22Rv1 (cell line): ENCODE results near the gene GNG2.

Experiments used
- H3K27ac ChIP-seq: fragments of 450-650 bp; 2 replicates; pipeline ENCODE4 v1.5.1; 2017
- CTCF ChIP-seq: fragments of 450-650 bp; IDR thresholded peaks from 2 replicates; pipeline ENCODE4 v1.5.1; 2017; ENCODE audit warnings: mild to moderate bottlenecking
- ZFX ChIP-seq: fragments of 450-650 bp; IDR thresholded peaks from 2 replicates; pipeline ENCODE4 v1.6.1; 2017; ENCODE audit warnings: antibody characterized with exemption, borderline replicate concordance

Gene GNG2

GRCh38 chr14:51925980-51926379 is 65.6 kb downstream of the GNG2 start:
- TF ChIP-seq ZFX, result no peak
- TF ChIP-seq CTCF, result no peak
- H3K27ac ChIP-seq, result no peak overlapping the region

DNA sequence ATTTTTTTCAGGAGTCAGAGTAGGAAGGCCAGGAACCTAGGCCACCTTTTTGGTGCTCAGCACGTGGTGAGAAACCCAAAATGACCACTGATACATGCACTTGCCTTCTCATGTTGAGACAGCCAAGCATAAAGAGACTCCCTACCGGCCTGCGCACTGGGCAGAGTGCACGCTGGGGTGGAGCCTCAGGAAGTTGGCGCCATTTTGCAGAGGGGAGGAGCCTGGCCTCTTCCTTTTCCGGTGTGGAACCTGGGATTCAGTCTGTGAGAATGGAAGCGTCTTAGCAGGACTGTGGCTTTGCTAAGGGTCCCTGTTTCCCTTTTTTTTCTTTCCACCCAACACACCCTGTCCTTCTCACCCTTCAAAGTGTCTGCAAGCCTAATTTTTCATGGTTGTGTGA is 66.0 kb downstream of the GNG2 start:
- no peak overlapping the region for H3K27ac ChIP-seq
- TF ChIP-seq ZFX (no peak), CTCF (no peak)

DNA sequence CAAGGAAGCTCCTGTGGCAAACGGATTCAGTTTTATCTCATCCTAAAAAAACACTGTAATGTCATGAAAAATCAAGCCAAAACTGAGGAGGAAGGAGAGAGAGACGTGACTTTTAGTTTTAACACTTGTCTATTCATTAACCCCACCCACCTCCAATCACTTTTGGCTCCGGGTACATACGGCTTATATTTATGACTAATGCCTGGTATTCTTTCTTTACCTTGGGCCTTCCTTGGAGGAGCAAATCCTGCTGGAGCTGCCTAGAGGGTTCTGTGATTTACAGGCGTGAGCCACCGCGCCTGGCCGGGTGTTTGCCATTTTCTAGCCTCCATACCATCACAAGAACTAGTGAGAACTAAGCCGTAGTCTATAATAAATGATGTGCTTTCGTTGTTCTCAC is 68.2 kb downstream of the GNG2 start:
- no peak overlapping the region for H3K27ac ChIP-seq
- no peak for TF ChIP-seq ZFX
- TF ChIP-seq CTCF, result no peak

- H3K27ac ChIP-seq, result no peak overlapping the region
- TF ChIP-seq ZFX (no peak), CTCF (no peak)
Measured at GRCh38 chr14:51929166-51929565, 68.8 kb downstream of the GNG2 start.

DNA sequence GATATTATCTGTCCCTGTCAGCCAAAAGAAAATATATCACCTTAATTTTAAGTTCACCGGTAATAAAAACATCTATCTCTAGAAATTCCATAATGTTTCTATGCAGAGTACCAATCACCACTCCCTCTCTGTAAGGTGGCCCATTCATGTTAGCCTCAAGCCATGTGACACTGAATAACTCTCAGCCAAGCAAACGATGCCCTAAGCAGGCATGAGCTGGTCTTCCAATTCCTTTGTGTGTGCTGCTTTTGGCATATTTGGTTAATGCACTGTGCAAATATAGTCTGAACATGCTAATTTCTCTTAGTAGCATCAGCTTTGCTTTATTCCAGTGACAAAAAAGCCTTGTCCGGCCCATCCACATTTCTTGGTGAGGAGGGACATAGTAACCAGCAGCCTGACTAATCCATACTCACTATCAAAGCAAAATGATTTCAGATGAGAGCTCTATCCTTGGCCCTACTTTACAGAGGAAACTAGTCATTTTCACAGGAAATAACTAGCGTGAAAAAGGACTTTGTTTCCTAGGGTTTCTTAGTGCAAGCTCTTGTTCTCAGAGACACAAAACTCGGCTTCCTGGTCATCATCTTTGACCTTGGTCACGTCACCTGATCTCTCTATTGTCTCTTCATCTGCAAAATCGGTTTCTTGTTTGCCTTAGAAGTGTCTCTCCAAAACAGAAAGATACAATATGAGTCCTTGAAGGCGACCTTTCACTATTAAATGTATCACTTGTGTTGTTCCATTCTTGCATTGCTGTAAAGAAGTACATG is 69.7 kb downstream of the GNG2 start:
- no peak for TF ChIP-seq CTCF
- TF ChIP-seq ZFX, result no peak
- H3K27ac ChIP-seq, result no peak overlapping the region

DNA sequence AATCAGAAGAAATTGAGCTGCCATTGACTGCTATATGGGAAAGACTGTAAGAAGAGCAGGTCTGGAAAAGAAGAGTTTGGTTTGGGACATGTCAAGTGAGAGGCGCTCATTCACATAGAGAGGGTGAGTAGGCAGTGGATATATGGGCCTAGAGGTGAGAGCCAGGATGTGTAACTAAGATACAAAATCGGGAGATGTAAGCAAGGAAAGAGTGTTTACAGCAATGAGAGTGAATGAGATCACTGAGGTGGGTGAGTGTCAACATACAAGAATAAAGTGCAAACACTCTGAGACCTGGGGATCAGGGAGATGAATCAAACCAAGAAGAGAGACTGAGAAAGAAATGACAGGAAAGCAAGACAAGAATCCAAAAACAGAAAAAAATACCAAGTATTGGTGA is 70.9 kb downstream of the GNG2 start:
- no peak overlapping the region for H3K27ac ChIP-seq
- TF ChIP-seq ZFX (no peak), CTCF (no peak)

DNA sequence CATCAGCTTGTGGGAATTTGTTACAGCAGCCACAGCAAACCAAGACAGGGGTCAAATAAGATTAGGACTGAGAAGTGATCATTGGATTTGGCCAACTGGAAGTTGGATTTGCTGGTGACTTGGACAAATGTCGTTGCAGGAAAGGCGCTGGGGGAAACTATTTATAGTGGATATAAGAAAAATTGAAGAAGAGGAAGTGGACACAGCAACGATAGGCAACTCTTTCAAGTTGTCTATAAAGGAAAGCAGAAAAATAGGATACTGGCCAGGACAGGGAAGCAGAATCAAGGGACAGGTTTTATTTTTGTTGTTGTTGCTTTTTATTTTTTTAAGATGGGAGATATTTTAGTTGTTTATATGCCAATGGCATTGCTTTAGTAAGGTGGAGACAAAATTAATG is 72.8 kb downstream of the GNG2 start:
- TF ChIP-seq ZFX (no peak), CTCF (no peak)
- H3K27ac ChIP-seq, result no peak overlapping the region
